ENCODE measurements around the gene ANKS1A.
A peak's percentile ranks its signal among the peaks of the same experiment; 100 is the strongest.

Gene ANKS1A

GRCh38 chr6:34909320-34909883 is 20.3 kb downstream of the ANKS1A start:
- H3K36me3 ChIP-seq (ENCODE audit: insufficient read depth), result no peaks in the 10 kb centered on the region
- peaks cover 3% of the 10 kb centered on the region; the same call in 1 of the 2 replicates for H3K27me3 ChIP-seq (ENCODE audit: insufficient read depth, low read depth)
- no peak overlapping the region for H3K9ac ChIP-seq
- no peak overlapping the region for H2AFZ ChIP-seq (ENCODE audit: low read depth)
- H3K27ac ChIP-seq, result no peak overlapping the region
- no peak overlapping the region for H3K4me2 ChIP-seq
- H3K4me3 ChIP-seq (IDR thresholded peaks at IDR 0.05; ENCODE audit: insufficient read depth, low read depth, low read length), result no peak overlapping the region
- H3K4me1 ChIP-seq (ENCODE audit: low read depth, poor library complexity, severe bottlenecking), result peaks cover 38% of the 10 kb centered on the region
- no peaks in the 10 kb centered on the region for H3K79me2 ChIP-seq (ENCODE audit: insufficient read depth, low read depth)
- peaks cover 11% of the 10 kb centered on the region; the same call in 1 of the 2 replicates for H4K20me1 ChIP-seq (ENCODE audit: insufficient read depth)
- TF ChIP-seq CTCF (conservative IDR thresholded peaks at IDR 0.05; ENCODE audit: low read depth, low read length), result no peak

- H3K27me3 ChIP-seq (ENCODE audit: insufficient read depth, low read depth), result peaks cover 3% of the 10 kb centered on the region; the same call in 1 of the 2 replicates
- H3K4me2 ChIP-seq, result peak overlapping the region; percentile 63; the same call in 1 of the 2 replicates
- TF ChIP-seq CTCF (conservative IDR thresholded peaks at IDR 0.05; ENCODE audit: low read depth, low read length), result no peak
- H3K27ac ChIP-seq, result no peak overlapping the region
- no peak overlapping the region for H2AFZ ChIP-seq (ENCODE audit: low read depth)
- H3K4me1 ChIP-seq (ENCODE audit: low read depth, poor library complexity, severe bottlenecking), result peaks cover 38% of the 10 kb centered on the region
- no peaks in the 10 kb centered on the region for H3K36me3 ChIP-seq (ENCODE audit: insufficient read depth)
- H4K20me1 ChIP-seq (ENCODE audit: insufficient read depth), result peaks cover 11% of the 10 kb centered on the region; the same call in 1 of the 2 replicates
- no peaks in the 10 kb centered on the region for H3K79me2 ChIP-seq (ENCODE audit: insufficient read depth, low read depth)
- H3K4me3 ChIP-seq (IDR thresholded peaks at IDR 0.05; ENCODE audit: insufficient read depth, low read depth, low read length), result no peak overlapping the region
- H3K9ac ChIP-seq, result no peak overlapping the region
Measured at GRCh38 chr6:34911822-34912221, 22.8 kb downstream of the ANKS1A start.

GRCh38 chr6:34912715-34913464 is 23.8 kb downstream of the ANKS1A start:
- H2AFZ ChIP-seq (ENCODE audit: low read depth), result no peak overlapping the region
- H3K4me1 ChIP-seq (ENCODE audit: low read depth, poor library complexity, severe bottlenecking), result peaks cover 36% of the 10 kb centered on the region
- H3K79me2 ChIP-seq (ENCODE audit: insufficient read depth, low read depth), result no peaks in the 10 kb centered on the region
- no peak overlapping the region for H3K9ac ChIP-seq
- no peak overlapping the region for H3K27ac ChIP-seq
- TF ChIP-seq CTCF (conservative IDR thresholded peaks at IDR 0.05; ENCODE audit: low read depth, low read length), result no peak
- peaks cover 11% of the 10 kb centered on the region; the same call in 1 of the 2 replicates for H4K20me1 ChIP-seq (ENCODE audit: insufficient read depth)
- H3K27me3 ChIP-seq (ENCODE audit: insufficient read depth, low read depth), result peaks cover 3% of the 10 kb centered on the region; the same call in 1 of the 2 replicates
- no peaks in the 10 kb centered on the region for H3K36me3 ChIP-seq (ENCODE audit: insufficient read depth)
- peak overlapping the region; percentile 63 for H3K4me2 ChIP-seq
- H3K4me3 ChIP-seq (IDR thresholded peaks at IDR 0.05; ENCODE audit: insufficient read depth, low read depth, low read length), result no peak overlapping the region

- Histone ChIP-seq H3K36me3 (ENCODE audit: insufficient read depth) (no peaks in the 10 kb centered on the region), H3K4me3 (IDR thresholded peaks at IDR 0.05; ENCODE audit: insufficient read depth, low read depth, low read length) (no peak overlapping the region), H4K20me1 (ENCODE audit: insufficient read depth) (peaks cover 11% of the 10 kb centered on the region; the same call in 1 of the 2 replicates), H3K27me3 (ENCODE audit: insufficient read depth, low read depth) (peaks cover 3% of the 10 kb centered on the region; the same call in 1 of the 2 replicates), H3K27ac (no peak overlapping the region), H3K4me2 (no peak overlapping the region), H3K4me1 (ENCODE audit: low read depth, poor library complexity, severe bottlenecking) (peaks cover 27% of the 10 kb centered on the region), H2AFZ (ENCODE audit: low read depth) (no peak overlapping the region), H3K79me2 (ENCODE audit: insufficient read depth, low read depth) (no peaks in the 10 kb centered on the region), H3K9ac (no peak overlapping the region)
- no peak for TF ChIP-seq CTCF (conservative IDR thresholded peaks at IDR 0.05; ENCODE audit: low read depth, low read length)
Measured at GRCh38 chr6:34914358-34914757, 25.3 kb downstream of the ANKS1A start.

Data from KMS-11 (cell line).